ENCODE data around the gene SC5D. TPM values are rescaled to one million over a fixed set of nuclear protein-coding genes. Genes with fewer than 3 reads are reported as not detected.

Gene SC5D
- total RNA-seq, 4 donors from 2014 or later = 7.7 to 56.0 (median 23.1) TPM

DNA sequence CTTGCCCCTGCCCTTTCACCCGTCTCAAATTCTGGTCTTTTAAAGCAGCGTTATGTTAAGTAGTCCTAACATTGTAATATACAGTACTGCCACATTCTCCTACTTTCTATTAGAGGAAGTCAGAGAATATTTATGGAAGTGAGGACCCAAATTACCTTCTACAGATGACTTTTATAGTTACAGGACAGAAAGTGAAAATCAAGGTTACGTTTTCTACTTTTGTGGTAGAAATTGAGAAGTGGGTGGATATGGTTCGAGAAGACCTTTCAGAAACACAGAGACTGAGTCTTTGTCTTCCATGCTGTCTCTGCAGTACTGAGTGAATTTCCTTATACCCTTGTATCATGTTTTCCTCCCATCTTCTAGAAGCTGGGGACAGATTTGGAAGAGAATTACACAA lies 17.1 kb downstream of the SC5D start:
- intact Hi-C loops (cut with DNase I; ENCODE audit: low total_unique reads) = no loop called here
- Histone ChIP-seq H3K27ac (no peak overlapping the region), H3K4me1 (no peaks in the 10 kb centered on the region), H3K36me3 (no peaks in the 10 kb centered on the region), H3K9me3 (no peaks in the 10 kb centered on the region), H3K27me3 (no peaks in the 10 kb centered on the region), H3K4me3 (no peak overlapping the region)
- DNase-seq = no peak
- no peak for TF ChIP-seq POLR2A (IDR thresholded peaks at IDR 0.05)
- TF ChIP-seq, protein P1, sequence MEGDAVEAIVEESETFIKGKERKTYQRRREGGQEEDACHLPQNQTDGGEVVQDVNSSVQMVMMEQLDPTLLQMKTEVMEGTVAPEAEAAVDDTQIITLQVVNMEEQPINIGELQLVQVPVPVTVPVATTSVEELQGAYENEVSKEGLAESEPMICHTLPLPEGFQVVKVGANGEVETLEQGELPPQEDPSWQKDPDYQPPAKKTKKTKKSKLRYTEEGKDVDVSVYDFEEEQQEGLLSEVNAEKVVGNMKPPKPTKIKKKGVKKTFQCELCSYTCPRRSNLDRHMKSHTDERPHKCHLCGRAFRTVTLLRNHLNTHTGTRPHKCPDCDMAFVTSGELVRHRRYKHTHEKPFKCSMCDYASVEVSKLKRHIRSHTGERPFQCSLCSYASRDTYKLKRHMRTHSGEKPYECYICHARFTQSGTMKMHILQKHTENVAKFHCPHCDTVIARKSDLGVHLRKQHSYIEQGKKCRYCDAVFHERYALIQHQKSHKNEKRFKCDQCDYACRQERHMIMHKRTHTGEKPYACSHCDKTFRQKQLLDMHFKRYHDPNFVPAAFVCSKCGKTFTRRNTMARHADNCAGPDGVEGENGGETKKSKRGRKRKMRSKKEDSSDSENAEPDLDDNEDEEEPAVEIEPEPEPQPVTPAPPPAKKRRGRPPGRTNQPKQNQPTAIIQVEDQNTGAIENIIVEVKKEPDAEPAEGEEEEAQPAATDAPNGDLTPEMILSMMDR (IDR thresholded peaks at IDR 0.05) = no peak

DNA sequence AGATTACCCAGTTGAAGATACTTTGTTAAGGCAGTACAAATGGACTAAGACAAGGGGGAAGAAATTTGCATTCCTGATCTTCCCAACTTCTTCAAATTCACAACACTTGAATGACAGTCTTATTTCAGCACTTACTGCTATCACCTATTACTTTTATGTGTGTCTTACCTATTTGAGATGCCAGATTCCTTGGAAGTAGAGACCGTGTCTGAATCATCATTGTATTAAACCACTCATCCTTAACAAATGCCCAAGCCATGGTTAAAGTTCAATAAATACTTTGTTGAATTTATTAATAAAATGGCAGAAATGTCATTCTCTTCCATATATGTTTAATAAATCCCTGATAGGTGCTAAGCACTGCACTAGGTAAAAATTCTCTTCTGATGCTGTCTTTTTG lies 18.3 kb downstream of the SC5D start:
- no peak for DNase-seq
- Histone ChIP-seq H3K4me1 (no peaks in the 10 kb centered on the region), H3K27me3 (no peaks in the 10 kb centered on the region), H3K36me3 (no peaks in the 10 kb centered on the region), H3K27ac (no peak overlapping the region), H3K9me3 (no peaks in the 10 kb centered on the region), H3K4me3 (no peak overlapping the region)
- TF ChIP-seq POLR2A (IDR thresholded peaks at IDR 0.05) = no peak
- TF ChIP-seq, protein P1 (IDR thresholded peaks at IDR 0.05) = no peak
- intact Hi-C loops (cut with DNase I; ENCODE audit: low total_unique reads) = no loop called here

DNA sequence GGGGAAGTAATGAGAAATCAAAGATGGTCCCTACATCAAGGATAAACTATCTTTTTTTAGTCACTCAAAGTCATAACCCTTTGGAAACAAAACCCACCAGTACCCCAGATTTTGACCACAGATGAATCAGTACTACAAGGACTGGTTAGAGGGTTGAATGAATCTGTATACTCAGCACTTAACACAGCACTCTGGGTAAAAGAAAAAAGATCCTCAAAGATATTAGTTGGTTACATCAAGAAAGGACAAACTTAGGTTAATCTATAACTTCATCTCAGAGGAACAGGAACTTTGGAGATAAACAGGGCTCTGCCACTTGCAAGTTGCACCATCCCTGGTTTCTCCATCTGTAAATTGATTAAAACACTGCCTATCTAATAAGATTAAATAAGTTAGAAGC lies 18.8 kb downstream of the SC5D start:
- intact Hi-C loops (cut with DNase I; ENCODE audit: low total_unique reads) = no loop called here
- no peaks in the 10 kb centered on the region for H3K9me3 ChIP-seq
- no peak overlapping the region for H3K27ac ChIP-seq
- H3K4me1 ChIP-seq = no peaks in the 10 kb centered on the region
- H3K4me3 ChIP-seq = no peak overlapping the region
- no peaks in the 10 kb centered on the region for H3K36me3 ChIP-seq
- no peaks in the 10 kb centered on the region for H3K27me3 ChIP-seq
- TF ChIP-seq, protein P1 (IDR thresholded peaks at IDR 0.05) = no peak
- no peak for TF ChIP-seq POLR2A (IDR thresholded peaks at IDR 0.05)
- no peak for DNase-seq

DNA sequence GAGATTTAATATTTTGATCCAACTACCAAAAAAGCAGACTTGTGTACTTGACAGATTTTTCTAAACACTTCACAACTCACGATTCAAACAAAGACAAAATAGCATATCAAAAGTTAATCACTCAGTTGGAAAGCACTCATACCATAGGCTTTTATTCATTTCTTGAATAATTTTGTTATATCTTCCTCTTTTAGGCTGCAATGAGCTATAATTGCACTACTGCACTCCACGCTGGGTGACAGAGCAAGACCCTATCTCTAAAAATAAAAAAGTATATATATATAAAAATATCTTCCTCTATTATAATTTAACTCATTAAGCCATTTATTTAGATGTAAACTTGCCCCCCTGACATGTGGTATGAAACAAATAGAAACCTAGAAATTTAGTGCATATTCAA lies 19.9 kb downstream of the SC5D start:
- intact Hi-C loops (cut with DNase I; ENCODE audit: low total_unique reads) = no loop called here
- TF ChIP-seq, protein P1 (IDR thresholded peaks at IDR 0.05) = no peak
- TF ChIP-seq POLR2A (IDR thresholded peaks at IDR 0.05) = no peak
- Histone ChIP-seq H3K27me3 (no peaks in the 10 kb centered on the region), H3K4me1 (no peaks in the 10 kb centered on the region), H3K36me3 (no peaks in the 10 kb centered on the region), H3K4me3 (no peak overlapping the region), H3K27ac (no peak overlapping the region), H3K9me3 (no peaks in the 10 kb centered on the region)
- DNase-seq = no peak

DNA sequence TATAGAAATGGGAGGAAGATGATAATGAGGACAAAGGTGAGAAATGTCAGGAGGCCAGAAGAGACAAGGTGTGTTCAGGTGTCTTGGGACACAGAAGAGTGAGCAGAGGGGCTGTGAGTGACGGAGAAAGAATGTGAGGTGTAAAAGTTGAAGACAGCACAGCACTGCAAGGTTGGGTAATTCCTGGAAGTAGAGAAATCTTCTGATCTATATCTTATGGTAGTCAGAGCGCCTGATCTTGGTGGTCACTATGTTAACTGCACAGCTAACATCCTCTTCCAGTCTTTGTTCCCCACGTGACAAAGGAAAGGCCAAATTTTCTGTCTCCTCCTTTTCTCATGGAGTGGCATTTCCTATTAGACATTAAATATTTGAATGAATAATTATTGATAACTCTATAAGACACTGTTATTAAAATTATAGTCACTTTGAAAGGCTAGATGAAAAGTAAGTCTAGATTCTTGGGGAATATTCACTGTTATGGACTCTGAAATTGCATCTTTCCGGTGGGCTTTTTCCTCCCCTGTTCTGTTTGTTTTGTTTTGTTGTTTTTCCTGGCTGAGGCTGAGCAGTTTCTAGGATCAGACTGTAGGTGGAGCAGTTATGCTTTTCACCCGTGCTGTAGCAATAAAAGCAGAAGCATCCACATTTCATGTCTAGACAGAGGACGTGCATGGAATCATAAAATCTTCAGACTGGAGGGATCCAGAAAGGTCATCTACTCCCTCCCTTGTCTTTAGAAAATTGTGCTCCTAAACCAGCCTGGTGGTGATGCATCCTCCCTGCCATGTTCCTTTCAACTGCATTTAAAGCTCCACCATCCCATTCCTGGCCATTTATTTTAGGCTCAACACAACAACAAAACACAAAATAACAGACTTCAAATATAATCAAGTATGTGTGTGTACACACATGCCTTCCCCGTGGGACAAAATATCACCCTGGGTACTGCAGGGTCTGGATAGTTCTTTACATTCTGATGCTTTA lies 26.6 kb downstream of the SC5D start:
- no peak overlapping the region for H3K4me3 ChIP-seq
- H3K27ac ChIP-seq = no peak overlapping the region
- H3K36me3 ChIP-seq = no peaks in the 10 kb centered on the region
- intact Hi-C loops (cut with DNase I; ENCODE audit: low total_unique reads) = no loop called here
- H3K27me3 ChIP-seq = no peaks in the 10 kb centered on the region
- no peak for TF ChIP-seq POLR2A (IDR thresholded peaks at IDR 0.05)
- TF ChIP-seq, protein P1 (IDR thresholded peaks at IDR 0.05) = peak; percentile 53 to 77 (median 74)
- no peak for DNase-seq
- no peaks in the 10 kb centered on the region for H3K4me1 ChIP-seq
- no peaks in the 10 kb centered on the region for H3K9me3 ChIP-seq
